GM12878 (cell line): ENCODE data around the gene TMEM208. TPM values are rescaled to one million over a fixed set of nuclear protein-coding genes. Genes with fewer than 3 reads are reported as not detected.

ENCODE experiments used
- BHLHE40 ChIP-seq, 2 experiments: fragments of 450-650 bp in 1 of 2; IDR thresholded peaks; 2 replicates each; pipeline ENCODE4 v1.6.1; 2011 to 2017; ENCODE audit warnings: low read depth in 2 of 2, borderline replicate concordance in 1 of 2, improper control_type of control experiment in 1 of 2, low read length in 1 of 2, mild to moderate bottlenecking in 1 of 2
- CBFB ChIP-seq: IDR thresholded peaks from 2 replicates; pipeline ENCODE4 v1.6.1; 2016; ENCODE audit warnings: antibody characterized with exemption, low read depth
- DPF2 ChIP-seq: fragments of 450-650 bp; IDR thresholded peaks from 2 replicates; pipeline ENCODE4 v1.6.1; 2017; ENCODE audit warnings: mild to moderate bottlenecking
- EP300 ChIP-seq, 2 experiments: fragments of 150-350 bp in 1 of 2; IDR thresholded peaks; 2 replicates each; pipeline ENCODE4 v1.6.1; 2011 to 2012; ENCODE audit warnings: low read depth in 2 of 2, low read length in 2 of 2, borderline replicate concordance in 1 of 2, improper control_type of control experiment in 1 of 2, inconsistent platforms in 1 of 2; ENCODE audit not compliant: control insufficient read depth in 1 of 2
- MEF2B ChIP-seq: fragments of 450-650 bp; IDR thresholded peaks from 2 replicates; pipeline ENCODE4 v1.6.1; 2018; ENCODE audit warnings: mild to moderate bottlenecking, moderate library complexity; ENCODE audit not compliant: partially characterized antibody, poor library complexity, severe bottlenecking
- MLLT1 ChIP-seq: fragments of 450-650 bp; IDR thresholded peaks from 2 replicates; pipeline ENCODE4 v1.6.1; 2016; ENCODE audit warnings: mild to moderate bottlenecking
- NFXL1 ChIP-seq: fragments of 450-650 bp; IDR thresholded peaks from 2 replicates; pipeline ENCODE4 v1.6.1; 2017; ENCODE audit warnings: antibody characterized with exemption, mild to moderate bottlenecking, borderline replicate concordance
- NR2C1 ChIP-seq: fragments of 450-650 bp; IDR thresholded peaks from 2 replicates; pipeline ENCODE4 v1.6.1; 2017; ENCODE audit warnings: antibody characterized with exemption, mild to moderate bottlenecking, moderate library complexity
- POLR2A ChIP-seq: IDR thresholded peaks from 2 replicates; pipeline ENCODE4 v1.6.1; 2011; ENCODE audit warnings: low read depth, mild to moderate bottlenecking, low read length
- PRDM15 ChIP-seq: fragments of 450-650 bp; formaldehyde crosslinking; IDR thresholded peaks from 2 replicates; pipeline ENCODE4 v1.4.0; 2020; ENCODE audit warnings: mild to moderate bottlenecking, moderate library complexity
- SMC3 ChIP-seq: IDR thresholded peaks from 2 replicates; pipeline ENCODE4 v1.6.1; 2011; ENCODE audit warnings: low read length, improper control_type of control experiment, borderline replicate concordance
- ZBTB4 ChIP-seq: fragments of 450-650 bp; formaldehyde crosslinking; IDR thresholded peaks from 2 replicates; pipeline ENCODE4 v1.4.0; 2022; ENCODE audit warnings: mild to moderate bottlenecking, moderate library complexity
- ZBTB40 ChIP-seq: fragments of 450-650 bp; IDR thresholded peaks from 2 replicates; pipeline ENCODE4 v1.6.1; 2016; ENCODE audit warnings: mild to moderate bottlenecking, moderate library complexity, borderline replicate concordance
- polyA plus RNA-seq, 11 experiments: library from polyadenylated mRNA; depleted of rRNA in 4 of 11; unstranded in 6 of 11; stranded (reverse) in 5 of 11; fragments of >200 nt; fragmentation: Nextera tagmentation in 4 of 11; fragmentation: Illumina TruSeq in 1 of 11; extraction: Ambion mirVana in 4 of 11; extraction: Trizol in 1 of 11; gene quantifications; 1 replicate in 1 of 11; 2 replicates in 10 of 11; pipeline versions ENCODE4 v1.2.1 to v1.2.3, GENCODE V29; 2011 to 2016; ENCODE audit warnings: inconsistent platforms in 2 of 11, missing spikeins in 2 of 11, low read depth in 1 of 11
- total RNA-seq, 4 experiments: library from RNA; depleted of rRNA in 3 of 4; stranded (reverse); fragments of >200 nt in 3 of 4; fragmentation: Illumina TruSeq in 1 of 4; extraction: Trizol in 1 of 4; gene quantifications; 2 replicates each; pipeline versions ENCODE4 v1.2.1 to v1.2.3, GENCODE V29; 2013 to 2021

Gene TMEM208
- total and polyA plus RNA-seq, 10 of the 15 experiments (the other 5 are each of a cell fraction or from before 2014, with no cell fraction given), result 34.1 to 244 (median 54.1) TPM

GRCh38 chr16:67226804-67227566 lies at the start of gene TMEM208 (continued):
- peak; percentile 99 for TF ChIP-seq ZBTB40
- no peak for TF ChIP-seq PRDM15 (CRISPR knock-in tag)
- peak; percentile 79 for TF ChIP-seq NR2C1
- TF ChIP-seq CBFB, result peak; percentile 96
- TF ChIP-seq MEF2B, result peak; percentile 33
- peak; percentile 88 for TF ChIP-seq POLR2A
- peak; percentile 85 for TF ChIP-seq MLLT1
- TF ChIP-seq BHLHE40 (IDR thresholded peaks at IDR 0.05; ENCODE audit: borderline replicate concordance in 1 of 2, low read depth in 2 of 2, low read length in 1 of 2), result peak; percentile 34 to 70; a peak in 2 of 4 replicates
- no peak for TF ChIP-seq SMC3
- no peak for TF ChIP-seq DPF2
- TF ChIP-seq NFXL1, result no peak; the same call in 1 of the 2 replicates
- no peak for TF ChIP-seq ZBTB4
- no peak for TF ChIP-seq EP300 (IDR thresholded peaks at IDR 0.05; ENCODE audit: borderline replicate concordance in 1 of 2, control insufficient read depth in 1 of 2, low read depth in 2 of 2, low read length in 2 of 2)
